Fibroblast of the aortic adventitia (primary cell): ENCODE results near the gene FLT1. TPM values are rescaled to one million over a fixed set of nuclear protein-coding genes. Genes with fewer than 3 reads are reported as not detected.

Source experiments
- DNase-seq: peaks from one replicate; pipeline ENCODE4 v3.0.0-alpha.2; 2010; ENCODE audit warnings: low read depth
- H3K4me3 ChIP-seq: 2 replicates; pipeline ENCODE4 v1.5.1; 2011; ENCODE audit warnings: low read depth, mild to moderate bottlenecking, control low read depth, low read length, moderate library complexity
- CTCF ChIP-seq: IDR thresholded peaks from 2 replicates; pipeline ENCODE4 v1.5.1; 2011; ENCODE audit warnings: mild to moderate bottlenecking, low read length, control low read depth, inconsistent platforms; ENCODE audit not compliant: insufficient read depth
- total RNA-seq: library from RNA; depleted of rRNA; stranded (reverse); fragments of >200 nt; gene quantifications from 2 replicates; pipeline ENCODE4 v1.2.3, GENCODE V29; 2012; ENCODE audit warnings: low replicate concordance

The FLT1 gene
- total RNA-seq, 1 donor, result 0.36 TPM

- H3K4me3 ChIP-seq, result no peak overlapping the region
- no peak for DNase-seq
- TF ChIP-seq CTCF, result no peak
Observed at GRCh38 chr13:28529836-28530235, 34.9 kb upstream of the FLT1 start.

GRCh38 chr13:28528848-28529247 lies 33.9 kb upstream of the FLT1 start:
- TF ChIP-seq CTCF, result no peak
- no peak for DNase-seq
- H3K4me3 ChIP-seq, result no peak overlapping the region

GRCh38 chr13:28528388-28528787 lies 33.5 kb upstream of the FLT1 start:
- DNase-seq, result no peak
- TF ChIP-seq CTCF, result no peak
- H3K4me3 ChIP-seq, result no peak overlapping the region

- no peak for TF ChIP-seq CTCF
- no peak overlapping the region for H3K4me3 ChIP-seq
- no peak for DNase-seq
Observed at GRCh38 chr13:28527629-28528028, 32.7 kb upstream of the FLT1 start.

GRCh38 chr13:28526876-28527275 lies 31.9 kb upstream of the FLT1 start:
- no peak for TF ChIP-seq CTCF
- DNase-seq, result no peak
- H3K4me3 ChIP-seq, result no peak overlapping the region

GRCh38 chr13:28522871-28523270 lies 27.9 kb upstream of the FLT1 start:
- DNase-seq, result no peak
- no peak overlapping the region for H3K4me3 ChIP-seq
- no peak for TF ChIP-seq CTCF

GRCh38 chr13:28513745-28514144 lies 18.8 kb upstream of the FLT1 start:
- no peak for DNase-seq
- no peak overlapping the region for H3K4me3 ChIP-seq
- no peak for TF ChIP-seq CTCF
